DMS53 treated with DMSO at 0.1 percent for 48 hours (cell line): ENCODE data around the gene TAF11L2.
"Not testable (repeated sequence)": the region's sequence is repeated elsewhere in the genome, so short reads cannot be mapped to it uniquely, and the experiment has no call there.

ENCODE experiments used
- DNase-seq: peaks from one replicate; lab custom pipeline; 2025; ENCODE audit not compliant: unreplicated experiment; lab: John Stamatoyannopoulos, UW

Gene TAF11L2

GRCh38 chr5:17497931-17498330 is at the start of gene TAF11L2:
TSS of gene TAF11L2 (plus strand) at chr5:17498231.
- not testable (repeated sequence) for DNase-seq

- DNase-seq: no peak
These were observed 49.2 kb upstream of the TAF11L2 start for GRCh38 chr5:17448877-17449276.

GRCh38 chr5:17452936-17453335 is 45.1 kb upstream of the TAF11L2 start:
- DNase-seq: no peak

- no peak for DNase-seq
These were observed 42.1 kb upstream of the TAF11L2 start for GRCh38 chr5:17455942-17456341.

GRCh38 chr5:17461793-17462192 is 36.2 kb upstream of the TAF11L2 start:
- DNase-seq: no peak

- DNase-seq: no peak
These were observed 34.4 kb upstream of the TAF11L2 start for GRCh38 chr5:17463653-17464052.

GRCh38 chr5:17470064-17470463 is 28.0 kb upstream of the TAF11L2 start:
- no peak for DNase-seq

GRCh38 chr5:17475064-17475463 is 23.0 kb upstream of the TAF11L2 start:
- DNase-seq: not testable (repeated sequence)

- DNase-seq: no peak
These were observed 21.0 kb upstream of the TAF11L2 start for GRCh38 chr5:17477043-17477442.

- no peak for DNase-seq
These were observed 20.3 kb upstream of the TAF11L2 start for GRCh38 chr5:17477573-17478265.

- no peak for DNase-seq
These were observed 16.7 kb upstream of the TAF11L2 start for GRCh38 chr5:17481378-17481777.

GRCh38 chr5:17482790-17483189 is 15.2 kb upstream of the TAF11L2 start:
- no peak for DNase-seq

- not testable (repeated sequence) for DNase-seq
These were observed 11.4 kb upstream of the TAF11L2 start for GRCh38 chr5:17486464-17487173.

GRCh38 chr5:17487174-17487512 is 10.9 kb upstream of the TAF11L2 start:
- no peak for DNase-seq

GRCh38 chr5:17491257-17491656 is 6.8 kb upstream of the TAF11L2 start:
- DNase-seq: not testable (repeated sequence)

- no peak for DNase-seq
These were observed 5.3 kb upstream of the TAF11L2 start for GRCh38 chr5:17492770-17493169.

GRCh38 chr5:17497446-17497845 is 585 bp upstream of the TAF11L2 start:
- DNase-seq: no peak

- no peak for DNase-seq
These were observed 13.8 kb downstream of the TAF11L2 start for GRCh38 chr5:17511775-17512325.

GRCh38 chr5:17517526-17517925 is 19.5 kb downstream of the TAF11L2 start:
- DNase-seq: not testable (repeated sequence)

- not testable (repeated sequence) for DNase-seq
These were observed 20.0 kb downstream of the TAF11L2 start, which contains the start of gene TAF11L3 for GRCh38 chr5:17518067-17518466. TSS of gene TAF11L3 (plus strand) at chr5:17518367.

GRCh38 chr5:17519508-17519907 is 21.5 kb downstream of the TAF11L2 start:
- not testable (repeated sequence) for DNase-seq

GRCh38 chr5:17521501-17521900 is 23.5 kb downstream of the TAF11L2 start, which contains the start of gene TAF11L4:
TSS of gene TAF11L4 (plus strand) at chr5:17521801.
- not testable (repeated sequence) for DNase-seq
